ENCODE results near the gene DSG4.

- TF ChIP-seq CTCF (IDR thresholded peaks at IDR 0.05; ENCODE audit: insufficient read depth, low read depth, low read length) = no peak
- no peak for TF ChIP-seq EZH2 (IDR thresholded peaks at IDR 0.05; ENCODE audit: insufficient read depth, low read length)
These were observed 25.4 kb downstream of the DSG4 start for GRCh38 chr18:31402026-31402373.

All from astrocyte (in vitro differentiated cells and primary cell).